Ishikawa (cell line): Measurements from ENCODE around the gene SLC1A4.

ENCODE experiments used
- CEBPB ChIP-seq: IDR thresholded peaks from 2 replicates; pipeline ENCODE4 v1.6.1; 2012
- CREB1 ChIP-seq: IDR thresholded peaks from 2 replicates; pipeline ENCODE4 v1.6.1; 2012; ENCODE audit warnings: low read depth
- EP300 ChIP-seq: IDR thresholded peaks from 2 replicates; pipeline ENCODE4 v1.6.1; 2012; ENCODE audit warnings: borderline replicate concordance
- MAX ChIP-seq: IDR thresholded peaks from 2 replicates; pipeline ENCODE4 v1.6.1; 2012
- NFIC ChIP-seq: IDR thresholded peaks from 2 replicates; pipeline ENCODE4 v1.6.1; 2012
- TAF1 ChIP-seq: IDR thresholded peaks from 2 replicates; pipeline ENCODE4 v1.6.1; 2012; ENCODE audit warnings: low read depth, mild to moderate bottlenecking
- YY1 ChIP-seq: IDR thresholded peaks from 2 replicates; pipeline ENCODE4 v1.6.1; 2012; ENCODE audit warnings: low read depth
- TF ChIP-seq, protein P1 (sequence below): IDR thresholded peaks from 2 replicates; pipeline ENCODE4 v1.6.1; 2012; ENCODE audit warnings: low read depth, mild to moderate bottlenecking

DNA sequence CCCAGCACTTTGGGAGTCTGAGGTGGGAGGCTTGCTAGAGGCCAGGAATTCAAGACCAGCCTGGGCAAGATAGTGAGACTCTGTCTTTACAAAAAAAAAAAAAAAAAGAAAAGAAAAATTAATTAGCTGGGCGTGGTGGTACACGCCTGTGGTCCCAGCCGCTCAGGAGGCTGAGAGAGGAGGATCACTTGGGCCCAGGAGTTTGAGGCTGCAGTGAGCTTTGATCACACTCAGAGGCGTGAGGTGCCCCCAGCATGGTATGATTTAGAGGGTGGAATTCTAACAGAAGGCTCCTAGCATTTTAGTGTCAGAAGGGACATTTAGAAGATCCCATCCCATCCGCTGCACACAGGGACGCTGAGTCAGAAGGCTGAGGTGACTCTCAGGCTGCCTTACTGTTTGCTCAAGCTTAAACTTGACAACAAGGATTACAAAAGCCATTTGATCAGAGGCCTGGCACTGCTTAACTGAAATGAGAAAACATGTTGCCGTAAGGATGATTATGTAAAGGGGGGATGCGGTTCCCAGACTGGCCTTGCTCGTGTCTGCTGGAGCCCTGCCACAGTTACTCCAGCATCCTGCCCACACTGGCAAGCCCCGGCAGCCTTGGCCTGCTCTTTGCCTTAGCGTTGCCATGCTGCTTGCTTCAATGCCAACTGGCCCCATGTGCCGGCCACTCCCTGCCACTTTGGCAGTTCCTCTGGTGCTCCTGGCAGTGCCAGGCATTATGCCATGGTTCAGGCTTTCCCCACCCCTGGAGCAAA, 45.6 kb upstream of the SLC1A4 start:
- no peak for TF ChIP-seq MAX
- TF ChIP-seq, protein P1, sequence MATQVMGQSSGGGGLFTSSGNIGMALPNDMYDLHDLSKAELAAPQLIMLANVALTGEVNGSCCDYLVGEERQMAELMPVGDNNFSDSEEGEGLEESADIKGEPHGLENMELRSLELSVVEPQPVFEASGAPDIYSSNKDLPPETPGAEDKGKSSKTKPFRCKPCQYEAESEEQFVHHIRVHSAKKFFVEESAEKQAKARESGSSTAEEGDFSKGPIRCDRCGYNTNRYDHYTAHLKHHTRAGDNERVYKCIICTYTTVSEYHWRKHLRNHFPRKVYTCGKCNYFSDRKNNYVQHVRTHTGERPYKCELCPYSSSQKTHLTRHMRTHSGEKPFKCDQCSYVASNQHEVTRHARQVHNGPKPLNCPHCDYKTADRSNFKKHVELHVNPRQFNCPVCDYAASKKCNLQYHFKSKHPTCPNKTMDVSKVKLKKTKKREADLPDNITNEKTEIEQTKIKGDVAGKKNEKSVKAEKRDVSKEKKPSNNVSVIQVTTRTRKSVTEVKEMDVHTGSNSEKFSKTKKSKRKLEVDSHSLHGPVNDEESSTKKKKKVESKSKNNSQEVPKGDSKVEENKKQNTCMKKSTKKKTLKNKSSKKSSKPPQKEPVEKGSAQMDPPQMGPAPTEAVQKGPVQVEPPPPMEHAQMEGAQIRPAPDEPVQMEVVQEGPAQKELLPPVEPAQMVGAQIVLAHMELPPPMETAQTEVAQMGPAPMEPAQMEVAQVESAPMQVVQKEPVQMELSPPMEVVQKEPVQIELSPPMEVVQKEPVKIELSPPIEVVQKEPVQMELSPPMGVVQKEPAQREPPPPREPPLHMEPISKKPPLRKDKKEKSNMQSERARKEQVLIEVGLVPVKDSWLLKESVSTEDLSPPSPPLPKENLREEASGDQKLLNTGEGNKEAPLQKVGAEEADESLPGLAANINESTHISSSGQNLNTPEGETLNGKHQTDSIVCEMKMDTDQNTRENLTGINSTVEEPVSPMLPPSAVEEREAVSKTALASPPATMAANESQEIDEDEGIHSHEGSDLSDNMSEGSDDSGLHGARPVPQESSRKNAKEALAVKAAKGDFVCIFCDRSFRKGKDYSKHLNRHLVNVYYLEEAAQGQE: no peak
- TF ChIP-seq CEBPB: no peak
- no peak for TF ChIP-seq EP300
- no peak for TF ChIP-seq YY1
- no peak for TF ChIP-seq NFIC
- no peak for TF ChIP-seq CREB1
- TF ChIP-seq TAF1: no peak
